ES-I3 (cell line): ENCODE results near the gene TNNT2.

Experiments
- H3K36me3 ChIP-seq: 2 replicates; pipeline ENCODE4 v1.6.1; 2013; ENCODE audit warnings: mild to moderate bottlenecking, low read length, control low read depth, moderate library complexity; ENCODE audit not compliant: insufficient read depth
- H3K4me1 ChIP-seq: 2 replicates; pipeline ENCODE4 v1.6.1; 2013; ENCODE audit warnings: mild to moderate bottlenecking, control low read depth, low read length; ENCODE audit not compliant: insufficient read depth
- H3K9ac ChIP-seq: 2 replicates; pipeline ENCODE4 v1.6.1; 2013; ENCODE audit warnings: low read depth, mild to moderate bottlenecking, low read length, moderate library complexity
- H3K9me3 ChIP-seq: 2 replicates; pipeline ENCODE4 v1.6.1; 2013; ENCODE audit warnings: mild to moderate bottlenecking, low read length, moderate library complexity; ENCODE audit not compliant: control insufficient read depth, insufficient read depth

The TNNT2 gene

DNA sequence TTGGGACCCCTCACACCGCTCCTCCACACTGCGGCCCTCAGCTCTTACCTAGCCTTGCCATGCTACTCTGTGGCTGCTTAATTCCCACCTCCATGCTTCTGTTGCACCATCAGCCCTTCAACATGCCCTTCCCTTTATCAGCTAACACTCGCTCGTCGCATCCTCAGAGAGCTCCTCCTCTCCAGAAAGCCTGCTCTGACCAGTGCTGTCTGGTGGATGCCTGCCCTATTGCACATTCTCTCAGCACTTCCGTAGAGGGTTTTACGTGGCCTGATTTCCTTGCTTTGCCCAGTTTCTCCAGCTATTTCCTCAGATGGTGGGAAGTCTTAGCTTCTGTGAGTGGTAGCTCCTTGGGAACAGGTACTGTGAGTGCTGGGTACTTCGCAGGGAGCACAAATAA is 32.0 kb upstream of the TNNT2 start:
- peaks cover 2% of the 10 kb centered on the region; the same call in 1 of the 2 replicates for H3K4me1 ChIP-seq
- H3K9me3 ChIP-seq = no peaks in the 10 kb centered on the region
- H3K36me3 ChIP-seq = no peaks in the 10 kb centered on the region
- H3K9ac ChIP-seq = no peak overlapping the region

- no peak overlapping the region for H3K9ac ChIP-seq
Measured at GRCh38 chr1:201408834-201409200, 31.3 kb upstream of the TNNT2 start.

DNA sequence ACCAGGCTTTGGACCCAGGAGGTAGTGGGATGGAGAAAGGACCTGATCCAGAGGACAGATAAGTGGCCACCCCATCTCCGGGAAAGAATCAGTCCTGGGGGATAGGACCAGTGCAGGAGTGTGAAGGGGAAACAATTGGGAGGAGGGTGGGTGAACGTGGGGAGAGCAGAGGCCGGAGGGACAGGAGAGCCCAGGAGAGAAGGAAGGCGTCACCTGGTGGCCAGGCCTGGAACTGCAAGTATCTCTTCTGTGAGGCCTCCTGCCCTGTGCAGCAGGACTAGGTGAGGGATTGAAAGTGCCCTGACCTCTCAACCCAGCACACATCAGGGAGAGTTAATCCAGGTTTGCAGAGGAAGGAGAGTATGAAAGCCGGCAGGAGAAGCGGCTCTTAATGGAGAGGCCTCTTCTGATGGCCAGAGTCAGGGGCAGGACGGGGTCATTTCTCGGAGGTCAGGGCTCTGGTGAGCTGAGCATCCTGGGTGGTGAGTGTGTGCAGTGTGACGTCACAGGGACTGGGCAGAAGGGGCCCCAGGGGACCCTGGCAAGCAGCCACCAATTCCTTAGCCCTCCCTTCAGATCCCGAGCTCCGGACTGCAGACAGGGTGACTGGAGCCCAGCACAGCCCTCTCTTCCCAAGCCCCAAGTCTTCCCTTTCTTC is 30.8 kb upstream of the TNNT2 start:
- Histone ChIP-seq H3K4me1 (peaks cover 2% of the 10 kb centered on the region; the same call in 1 of the 2 replicates), H3K9ac (no peak overlapping the region), H3K36me3 (no peaks in the 10 kb centered on the region), H3K9me3 (no peaks in the 10 kb centered on the region)

More at GRCh38 chr1:201408834-201409200, 31.3 kb upstream of the TNNT2 start:
- Histone ChIP-seq H3K9me3 (no peaks in the 10 kb centered on the region), H3K36me3 (no peaks in the 10 kb centered on the region), H3K4me1 (peaks cover 2% of the 10 kb centered on the region; the same call in 1 of the 2 replicates)

- H3K9ac ChIP-seq = no peak overlapping the region
- H3K36me3 ChIP-seq = no peaks in the 10 kb centered on the region
- peaks cover 2% of the 10 kb centered on the region; the same call in 1 of the 2 replicates for H3K4me1 ChIP-seq
Measured at GRCh38 chr1:201406831-201407406, 29.4 kb upstream of the TNNT2 start.

DNA sequence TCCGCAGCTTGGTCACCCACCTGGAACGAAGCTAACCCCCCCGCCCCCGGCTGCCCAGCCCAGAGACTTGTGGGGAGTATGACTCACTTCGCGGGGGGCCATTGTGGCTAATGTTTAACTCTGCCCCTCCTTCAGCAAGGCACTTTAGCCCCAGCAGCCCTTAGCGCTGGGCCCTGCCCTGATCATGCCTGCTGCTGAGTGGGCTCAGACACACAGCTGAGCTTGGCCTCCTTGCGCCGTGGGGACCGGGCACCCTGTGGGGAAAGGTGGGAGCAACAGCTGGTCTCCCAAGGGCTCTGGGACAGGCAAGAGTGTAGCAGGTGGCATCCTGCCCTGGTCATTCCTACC is 28.0 kb upstream of the TNNT2 start:
- peaks cover 2% of the 10 kb centered on the region; the same call in 1 of the 2 replicates for H3K4me1 ChIP-seq
- H3K9me3 ChIP-seq = no peaks in the 10 kb centered on the region
- no peak overlapping the region for H3K9ac ChIP-seq
- H3K36me3 ChIP-seq = no peaks in the 10 kb centered on the region

More at GRCh38 chr1:201406831-201407406, 29.4 kb upstream of the TNNT2 start:
- no peaks in the 10 kb centered on the region for H3K9me3 ChIP-seq

DNA sequence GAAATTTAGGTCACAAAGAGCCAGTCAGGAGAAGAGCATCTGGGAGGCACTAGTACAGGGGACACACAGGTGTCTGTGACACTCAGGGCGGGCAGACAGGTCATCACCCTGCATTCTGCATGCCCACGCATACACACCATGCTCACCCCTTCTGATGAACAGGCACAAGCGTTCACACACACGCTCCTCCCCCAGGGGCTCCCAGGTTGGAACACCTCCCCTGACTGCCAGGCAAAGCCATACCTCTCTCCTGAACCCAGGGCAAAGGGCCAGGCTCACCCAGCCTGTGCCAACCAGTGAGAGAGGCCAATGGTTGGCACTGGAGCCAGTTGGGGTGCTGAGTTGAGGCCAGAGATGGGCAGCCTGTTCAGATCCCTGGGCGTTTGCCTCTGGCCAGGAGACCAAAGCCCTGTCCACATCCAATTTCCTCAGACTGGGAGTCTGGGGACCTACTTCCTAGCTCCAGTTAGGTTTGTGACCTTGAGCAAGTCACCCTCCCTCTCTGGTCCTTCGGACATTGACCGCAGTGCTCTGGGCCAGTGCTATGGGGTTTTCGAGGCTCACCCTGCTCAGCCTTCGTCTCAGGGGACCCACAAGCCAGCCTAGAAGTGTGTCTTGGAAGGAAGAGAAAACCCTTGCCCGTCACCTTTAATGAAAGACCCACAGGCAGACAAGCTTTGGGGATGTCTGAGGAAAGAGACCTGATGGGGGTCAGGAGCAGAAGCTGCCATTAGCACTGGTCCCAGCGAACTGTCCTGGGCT is 27.4 kb upstream of the TNNT2 start:
- H3K4me1 ChIP-seq = peaks cover 2% of the 10 kb centered on the region; the same call in 1 of the 2 replicates
- no peaks in the 10 kb centered on the region for H3K9me3 ChIP-seq
- no peaks in the 10 kb centered on the region for H3K36me3 ChIP-seq
- no peak overlapping the region for H3K9ac ChIP-seq

DNA sequence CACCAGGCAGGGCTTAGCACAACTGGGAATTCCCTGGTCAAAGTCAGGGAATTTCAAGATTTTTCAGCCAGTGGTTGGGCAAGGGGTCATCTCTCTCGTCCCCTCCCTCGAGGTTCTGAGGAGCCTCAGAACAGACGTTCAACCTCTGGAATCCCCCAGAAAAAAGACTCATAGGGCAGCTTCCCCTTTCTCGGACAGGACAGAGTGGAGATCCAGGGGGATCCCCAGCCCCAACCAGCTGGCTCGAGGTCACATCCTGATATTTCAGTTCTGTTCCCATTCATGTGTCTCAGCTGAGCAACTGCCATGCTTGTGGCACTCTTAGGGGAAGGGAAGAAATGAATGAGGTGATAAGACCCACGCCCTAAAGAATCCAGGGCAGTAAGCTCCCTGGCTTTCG is 26.6 kb upstream of the TNNT2 start:
- H3K9ac ChIP-seq = no peak overlapping the region
- H3K4me1 ChIP-seq = peaks cover 2% of the 10 kb centered on the region; the same call in 1 of the 2 replicates
- no peaks in the 10 kb centered on the region for H3K36me3 ChIP-seq
- H3K9me3 ChIP-seq = no peaks in the 10 kb centered on the region

DNA sequence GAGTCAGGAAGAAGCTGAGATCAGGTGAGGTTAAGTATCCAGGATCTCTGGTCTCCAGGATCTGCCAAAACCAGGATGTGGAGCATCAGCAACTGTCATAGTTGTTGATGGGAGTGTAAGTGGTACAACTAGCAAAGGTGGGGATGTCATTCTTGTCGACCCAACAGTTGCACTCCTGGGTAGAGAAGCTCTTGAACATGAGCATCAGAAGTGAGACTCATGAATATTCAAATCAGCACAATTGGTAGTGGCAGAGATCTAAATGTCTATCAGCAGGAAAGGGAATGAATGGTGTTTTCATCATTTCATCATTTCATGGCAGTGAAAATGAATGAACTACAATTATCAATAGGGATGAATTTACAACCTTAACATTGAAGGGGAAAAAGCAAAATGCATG is 25.9 kb upstream of the TNNT2 start:
- H3K9me3 ChIP-seq = no peaks in the 10 kb centered on the region
- H3K9ac ChIP-seq = no peak overlapping the region
- no peaks in the 10 kb centered on the region for H3K36me3 ChIP-seq
- peaks cover under 1% of the 10 kb centered on the region; the same call in 1 of the 2 replicates for H3K4me1 ChIP-seq

DNA sequence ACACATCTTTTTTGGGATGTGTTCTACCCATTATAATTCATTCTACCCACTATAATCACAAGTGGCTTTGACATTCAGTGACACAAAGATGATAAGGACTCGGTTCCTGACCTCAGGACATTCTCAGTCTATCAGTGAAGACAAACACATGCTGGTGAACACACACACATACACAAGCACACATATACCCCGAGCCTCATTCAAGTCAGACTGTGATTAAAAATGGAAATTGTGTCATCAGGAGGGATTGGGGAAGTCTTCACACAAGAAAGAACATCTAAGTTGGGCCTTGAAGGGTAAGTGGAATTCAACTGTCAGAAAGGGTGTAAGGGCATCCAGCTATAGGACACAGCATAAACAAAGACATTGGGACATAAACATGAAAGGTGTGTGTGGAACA is 24.2 kb upstream of the TNNT2 start:
- H3K36me3 ChIP-seq = no peaks in the 10 kb centered on the region
- H3K4me1 ChIP-seq = no peaks in the 10 kb centered on the region
- H3K9me3 ChIP-seq = no peaks in the 10 kb centered on the region
- H3K9ac ChIP-seq = no peak overlapping the region

- H3K9me3 ChIP-seq = no peaks in the 10 kb centered on the region
- no peaks in the 10 kb centered on the region for H3K4me1 ChIP-seq
- H3K9ac ChIP-seq = no peak overlapping the region
- no peaks in the 10 kb centered on the region for H3K36me3 ChIP-seq
Measured at GRCh38 chr1:201400852-201401230, 23.4 kb upstream of the TNNT2 start.

- Histone ChIP-seq H3K4me1 (no peaks in the 10 kb centered on the region), H3K9me3 (no peaks in the 10 kb centered on the region), H3K36me3 (no peaks in the 10 kb centered on the region), H3K9ac (peak overlapping the region; percentile 67; the same call in 1 of the 2 replicates)
Measured at GRCh38 chr1:201400212-201400851, 22.9 kb upstream of the TNNT2 start.

GRCh38 chr1:201399352-201400126 is 22.1 kb upstream of the TNNT2 start:
- Histone ChIP-seq H3K4me1 (no peaks in the 10 kb centered on the region; the same call in 1 of the 2 replicates), H3K36me3 (no peaks in the 10 kb centered on the region), H3K9ac (peak overlapping the region; percentile 67), H3K9me3 (no peaks in the 10 kb centered on the region)

- no peaks in the 10 kb centered on the region for H3K36me3 ChIP-seq
- no peaks in the 10 kb centered on the region; the same call in 1 of the 2 replicates for H3K4me1 ChIP-seq
- no peaks in the 10 kb centered on the region for H3K9me3 ChIP-seq
- H3K9ac ChIP-seq = peak within 1 kb of the TSS; percentile 67
Measured at GRCh38 chr1:201399018-201399351, 21.5 kb upstream of the TNNT2 start, which contains the start of gene LAD1. Gene LAD1 (minus strand): TSS chr1:201399324. CDS start chr1:201399306, 18 bp downstream.

- no peaks in the 10 kb centered on the region for H3K36me3 ChIP-seq
- H3K4me1 ChIP-seq = no peaks in the 10 kb centered on the region; the same call in 1 of the 2 replicates
- H3K9me3 ChIP-seq = no peaks in the 10 kb centered on the region
- H3K9ac ChIP-seq = no peak overlapping the region
Measured at GRCh38 chr1:201397675-201398074, 20.2 kb upstream of the TNNT2 start.
